Skeletal muscle tissue (tissue), 4 donors: ENCODE results near the gene CFAP299. TPM values are rescaled to one million over a fixed set of nuclear protein-coding genes. Genes with fewer than 3 reads are reported as not detected.

ENCODE experiments used
- H3K27ac ChIP-seq: one replicate; pipeline ENCODE4 v1.7.0; 2013; ENCODE audit warnings: mild to moderate bottlenecking, low read depth, low read length, inconsistent platforms
- H3K27me3 ChIP-seq, 3 donors: one replicate each; pipeline ENCODE4 v1.7.0; 2013; ENCODE audit warnings: low read length in 3 of 3; ENCODE audit not compliant: control insufficient read depth in 3 of 3, insufficient read depth in 3 of 3
- H3K36me3 ChIP-seq, 3 donors: one replicate each; pipeline ENCODE4 v1.7.0; 2013; ENCODE audit warnings: low read length in 3 of 3; ENCODE audit not compliant: control insufficient read depth in 3 of 3, insufficient read depth in 3 of 3
- H3K4me1 ChIP-seq, 3 donors: one replicate each; pipeline ENCODE4 v1.7.0; 2013; ENCODE audit warnings: low read length in 3 of 3, mild to moderate bottlenecking in 3 of 3; ENCODE audit not compliant: control insufficient read depth in 3 of 3, insufficient read depth in 3 of 3
- H3K4me3 ChIP-seq, 3 donors: one replicate each; pipeline ENCODE4 v1.7.0; 2013; ENCODE audit warnings: low read length in 3 of 3
- H3K9ac ChIP-seq, 3 donors: one replicate each; pipeline ENCODE4 v1.7.0; 2013; ENCODE audit warnings: low read length in 3 of 3, mild to moderate bottlenecking in 3 of 3, moderate library complexity in 2 of 3, low read depth in 1 of 3
- H3K9me3 ChIP-seq, 3 donors: one replicate each; pipeline ENCODE4 v1.7.0; 2013; ENCODE audit warnings: low read length in 3 of 3; ENCODE audit not compliant: control insufficient read depth in 3 of 3
- total RNA-seq: library from RNA; depleted of rRNA; stranded (reverse); fragments of >200 nt; gene quantifications from one replicate; pipeline ENCODE4 v1.2.3, GENCODE V29; 2014
- donor health status: Osteomylitis.

The CFAP299 gene
- total RNA-seq, 1 donor from 2014 or later, result 0.52 TPM

DNA sequence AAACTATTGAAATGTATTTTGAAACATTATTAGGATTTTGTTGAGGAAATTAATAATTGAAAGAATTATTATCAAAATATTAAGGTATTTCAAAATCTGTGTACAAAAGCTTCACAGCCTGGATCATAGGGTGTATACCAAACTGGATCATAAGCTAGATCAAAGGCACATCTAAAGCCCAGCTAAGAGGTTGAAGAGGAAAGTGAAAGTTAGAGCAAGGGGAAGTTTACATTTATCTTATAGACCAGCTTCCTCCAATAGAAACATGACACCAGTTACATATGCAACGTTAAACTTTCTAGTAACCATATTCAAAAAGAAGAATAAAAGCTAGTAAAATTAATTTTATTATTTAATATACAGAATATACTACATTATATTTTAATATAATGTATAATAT, 467.8 kb downstream of the CFAP299 start:
- Histone ChIP-seq H3K36me3 (no peaks in the 10 kb centered on the region), H3K4me3 (no peak overlapping the region), H3K4me1 (no peaks in the 10 kb centered on the region), H3K9me3 (no peaks in the 10 kb centered on the region), H3K9ac (no peak overlapping the region), H3K27me3 (no peaks in the 10 kb centered on the region), H3K27ac (no peak overlapping the region)

DNA sequence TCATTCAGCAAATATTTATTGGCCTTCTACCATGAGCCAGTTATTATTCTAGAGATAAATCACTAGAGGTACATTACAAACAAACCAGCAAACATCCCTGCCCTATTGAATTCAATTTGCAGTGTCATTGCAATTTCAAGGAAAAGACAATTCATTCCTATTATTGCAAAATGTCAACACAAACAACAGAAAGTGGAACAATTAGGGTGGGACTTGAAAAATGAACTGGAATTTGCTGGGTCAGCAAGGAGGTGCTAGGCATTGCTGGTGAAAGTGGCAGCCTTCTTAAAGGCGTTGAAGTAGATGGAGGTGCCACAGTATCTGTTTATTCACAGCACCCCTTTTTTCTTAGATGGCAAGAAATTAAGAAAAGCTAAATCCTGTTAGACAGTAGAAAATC, 470.9 kb downstream of the CFAP299 start:
- Histone ChIP-seq H3K4me1 (no peaks in the 10 kb centered on the region), H3K27me3 (no peaks in the 10 kb centered on the region), H3K9ac (no peak overlapping the region), H3K9me3 (no peaks in the 10 kb centered on the region), H3K4me3 (no peak overlapping the region), H3K27ac (no peak overlapping the region), H3K36me3 (no peaks in the 10 kb centered on the region)

DNA sequence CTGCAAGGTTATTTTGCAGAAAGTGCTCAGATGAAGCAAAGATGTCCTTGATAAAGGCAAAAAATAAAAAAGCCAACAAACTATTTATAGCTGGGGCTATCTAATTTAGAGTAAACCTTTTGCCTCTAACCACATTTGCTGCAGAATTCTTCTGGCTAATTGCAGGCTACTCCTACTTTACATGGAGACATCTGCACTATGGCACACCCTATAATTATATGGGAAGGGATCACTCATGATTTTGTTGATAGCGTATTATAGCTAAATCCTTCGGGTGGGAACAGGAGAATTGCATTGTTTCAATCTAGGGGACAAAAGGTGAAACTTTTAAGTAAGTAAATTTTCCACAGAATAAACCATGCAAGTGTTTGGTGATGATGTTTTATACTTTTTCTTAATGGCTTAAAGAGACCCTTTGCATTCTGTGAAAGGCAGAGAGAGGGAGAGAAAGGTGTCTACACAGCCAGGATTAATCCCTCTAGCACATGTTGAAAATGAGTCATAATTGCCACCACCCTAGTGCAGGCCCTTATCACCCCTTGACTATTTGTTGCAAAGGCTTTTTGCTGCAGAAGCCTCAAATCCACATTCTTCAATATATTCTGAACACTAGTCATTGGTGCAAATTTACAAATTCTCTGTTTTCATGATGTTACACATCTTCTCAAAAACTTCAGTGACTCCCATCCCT, 473.7 kb downstream of the CFAP299 start:
- Histone ChIP-seq H3K4me1 (no peaks in the 10 kb centered on the region), H3K9me3 (no peaks in the 10 kb centered on the region), H3K36me3 (no peaks in the 10 kb centered on the region), H3K27me3 (no peaks in the 10 kb centered on the region), H3K9ac (no peak overlapping the region), H3K4me3 (no peak overlapping the region), H3K27ac (no peak overlapping the region)

- Histone ChIP-seq H3K9ac (no peak overlapping the region), H3K27ac (no peak overlapping the region), H3K36me3 (no peaks in the 10 kb centered on the region), H3K9me3 (no peaks in the 10 kb centered on the region), H3K4me3 (no peak overlapping the region), H3K4me1 (no peaks in the 10 kb centered on the region), H3K27me3 (no peaks in the 10 kb centered on the region)
These were observed 475.9 kb downstream of the CFAP299 start for GRCh38 chr4:80811406-80811805.

DNA sequence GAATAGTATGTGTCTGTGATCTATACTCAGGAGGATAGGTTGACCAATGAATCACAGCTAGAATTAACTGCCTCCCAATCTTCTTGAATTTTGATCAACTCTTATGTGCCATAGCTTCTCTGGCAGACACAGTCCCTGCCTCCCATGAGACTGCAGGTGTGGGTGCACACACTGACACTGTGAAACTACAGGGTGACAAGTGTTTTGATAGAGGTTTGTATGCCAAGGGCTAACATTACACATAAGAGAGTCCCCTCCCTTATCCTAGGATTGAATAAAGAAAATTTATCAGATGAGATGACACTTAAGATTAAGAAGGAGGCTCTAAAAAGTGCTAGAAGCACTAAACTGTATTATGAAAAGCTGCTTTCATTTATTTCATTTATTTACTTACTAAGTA, 476.6 kb downstream of the CFAP299 start:
- no peaks in the 10 kb centered on the region for H3K4me1 ChIP-seq
- H3K9me3 ChIP-seq, result no peaks in the 10 kb centered on the region
- no peak overlapping the region for H3K27ac ChIP-seq
- no peaks in the 10 kb centered on the region for H3K27me3 ChIP-seq
- no peak overlapping the region for H3K4me3 ChIP-seq
- no peak overlapping the region for H3K9ac ChIP-seq
- H3K36me3 ChIP-seq, result no peaks in the 10 kb centered on the region

DNA sequence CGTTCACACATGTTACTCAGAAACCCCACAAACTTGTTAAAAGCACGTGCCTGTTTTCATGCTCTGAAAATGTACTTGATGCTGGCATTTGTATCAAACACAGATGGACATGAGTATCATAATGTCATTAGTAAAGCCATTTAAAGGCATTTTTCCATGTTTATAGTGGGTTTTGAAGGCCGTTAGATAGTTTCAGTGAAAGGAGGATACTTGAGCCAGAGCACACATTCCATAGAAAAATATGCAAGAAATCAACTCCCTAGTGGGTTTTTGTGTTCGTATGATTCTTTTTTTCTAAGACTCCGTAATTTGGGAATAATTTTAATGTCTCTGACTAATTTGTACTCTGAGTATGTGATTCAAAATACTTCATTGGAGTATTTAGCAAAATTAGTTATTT, 478.7 kb downstream of the CFAP299 start:
- Histone ChIP-seq H3K27ac (no peak overlapping the region), H3K36me3 (no peaks in the 10 kb centered on the region), H3K9me3 (no peaks in the 10 kb centered on the region), H3K4me1 (no peaks in the 10 kb centered on the region), H3K4me3 (no peak overlapping the region), H3K27me3 (no peaks in the 10 kb centered on the region), H3K9ac (no peak overlapping the region)

- peaks cover 0 to 3% (median 0%) of the 10 kb centered on the region in 3 donors for H3K9me3 ChIP-seq
- no peak overlapping the region for H3K27ac ChIP-seq
- H3K27me3 ChIP-seq, result no peaks in the 10 kb centered on the region
- H3K9ac ChIP-seq, result no peak overlapping the region
- no peak overlapping the region for H3K4me3 ChIP-seq
- no peaks in the 10 kb centered on the region for H3K36me3 ChIP-seq
- no peaks in the 10 kb centered on the region for H3K4me1 ChIP-seq
These were observed 496.1 kb downstream of the CFAP299 start for GRCh38 chr4:80831383-80832361.

DNA sequence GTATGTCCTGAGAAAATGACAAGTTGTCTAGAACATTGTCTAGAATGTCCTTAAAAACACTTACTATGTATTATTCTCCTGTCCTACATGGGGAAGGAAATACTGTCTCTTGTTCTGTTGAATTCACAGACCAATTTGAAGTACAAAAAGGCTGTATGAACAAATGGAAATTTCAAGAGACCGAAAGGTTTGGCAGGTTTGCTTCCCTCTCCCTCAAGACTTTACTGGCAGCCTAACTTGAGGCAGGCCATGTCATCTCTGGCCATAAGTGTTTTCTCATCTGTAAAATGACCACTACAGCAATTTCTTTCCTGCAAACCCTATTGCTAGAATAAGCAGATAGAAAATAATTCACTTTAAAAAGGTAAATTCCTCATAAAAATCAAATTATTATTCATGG, 503.8 kb downstream of the CFAP299 start:
- no peak overlapping the region for H3K9ac ChIP-seq
- no peaks in the 10 kb centered on the region for H3K9me3 ChIP-seq
- no peak overlapping the region for H3K27ac ChIP-seq
- no peaks in the 10 kb centered on the region for H3K4me1 ChIP-seq
- H3K36me3 ChIP-seq, result no peaks in the 10 kb centered on the region
- H3K27me3 ChIP-seq, result no peaks in the 10 kb centered on the region
- H3K4me3 ChIP-seq, result no peak overlapping the region

- Histone ChIP-seq H3K9ac (no peak overlapping the region), H3K27me3 (no peaks in the 10 kb centered on the region), H3K36me3 (no peaks in the 10 kb centered on the region), H3K4me3 (no peak overlapping the region), H3K4me1 (no peaks in the 10 kb centered on the region), H3K27ac (no peak overlapping the region), H3K9me3 (no peaks in the 10 kb centered on the region)
These were observed 504.3 kb downstream of the CFAP299 start for GRCh38 chr4:80839792-80840191.

GRCh38 chr4:80840396-80840795, 504.9 kb downstream of the CFAP299 start:
- Histone ChIP-seq H3K4me3 (no peak overlapping the region), H3K4me1 (no peaks in the 10 kb centered on the region), H3K9me3 (no peaks in the 10 kb centered on the region), H3K27ac (no peak overlapping the region), H3K9ac (no peak overlapping the region), H3K36me3 (no peaks in the 10 kb centered on the region), H3K27me3 (no peaks in the 10 kb centered on the region)
